Endothelial cell of umbilical vein (primary cell): ENCODE data around the gene KIF17. TPM values are rescaled to one million over a fixed set of nuclear protein-coding genes. Genes with fewer than 3 reads are reported as not detected.

Source experiments
- BruUV-seq: library from RNA; stranded (reverse); fragments of 400-500 nt; replicated peaks from 2 replicates; lab custom pipeline; 2021; lab: Mats Ljungman, UMichigan
- CTCF ChIA-PET: fragments of 300-600, 350-600 bp; sonication (Branson Sonifier 250); formaldehyde crosslinking; loops from one replicate; lab custom pipeline; 2021; ENCODE audit warnings: antibody characterized with exemption, inconsistent platforms; lab: Charles Lee
- POLR2A ChIA-PET: fragments of 300-600, 350-600 bp; sonication (Branson Sonifier 250); formaldehyde crosslinking; loops from one replicate; lab custom pipeline; 2021; ENCODE audit warnings: antibody characterized with exemption, inconsistent platforms; lab: Charles Lee
- DNase-seq: peaks from one replicate; pipeline ENCODE4 v3.0.0-alpha.2; 2011; ENCODE audit warnings: low read depth, low spot score
- FAIRE-seq: peaks from 2 replicates; lab custom pipeline; 2011; peaks lifted over from hg19 to GRCh38; lab: Jason Lieb, UNC
- H2AFZ ChIP-seq: 2 replicates; pipeline ENCODE4 v1.6.0; 2012; ENCODE audit warnings: low read depth, low read length, control low read depth, inconsistent platforms
- H3K27ac ChIP-seq: 2 replicates; pipeline ENCODE4 v1.5.1; 2011; ENCODE audit warnings: low read depth, mild to moderate bottlenecking, control low read depth, low read length, moderate library complexity; ENCODE audit not compliant: insufficient read depth
- H3K27me3 ChIP-seq, 2 experiments: 2 replicates each; pipeline versions ENCODE4 v1.6.0 to v1.6.1; 2011; ENCODE audit warnings: low read length in 2 of 2, mixed read lengths in 1 of 2; ENCODE audit not compliant: control insufficient read depth in 2 of 2, insufficient read depth in 2 of 2
- H3K36me3 ChIP-seq, 2 experiments: 2 replicates in 1 of 2; 3 replicates in 1 of 2; pipeline ENCODE4 v1.5.1; 2011; ENCODE audit warnings: low read length in 2 of 2, mild to moderate bottlenecking in 1 of 2, moderate library complexity in 1 of 2; ENCODE audit not compliant: control insufficient read depth in 2 of 2, insufficient read depth in 2 of 2; ENCODE audit errors: extremely low read depth in 1 of 2
- H3K4me1 ChIP-seq: 3 replicates; pipeline ENCODE4 v1.5.1; 2011; ENCODE audit warnings: mild to moderate bottlenecking, low read length; ENCODE audit not compliant: control insufficient read depth, insufficient read depth; ENCODE audit errors: extremely low read depth
- H3K4me2 ChIP-seq: 2 replicates; pipeline ENCODE4 v1.6.1; 2011; ENCODE audit warnings: low read length, control low read depth, mixed read lengths; ENCODE audit not compliant: insufficient read depth
- H3K4me3 ChIP-seq, 3 experiments: fragments of 200-600 bp in 1 of 3; sonication (generic), shearing (Covaris generic) in 1 of 3; replicated peaks in 1 of 3; 2 replicates each; pipeline ENCODE4 v1.5.1; 2011 to 2016; ENCODE audit warnings: control low read depth in 3 of 3, low read length in 3 of 3, mild to moderate bottlenecking in 2 of 3, inconsistent platforms in 1 of 3, low read depth in 1 of 3, moderate library complexity in 1 of 3; ENCODE audit not compliant: insufficient read depth in 1 of 3
- H3K79me2 ChIP-seq: 2 replicates; pipeline ENCODE4 v1.6.0; 2012; ENCODE audit warnings: low read length, inconsistent platforms; ENCODE audit not compliant: control insufficient read depth, insufficient read depth
- H3K9ac ChIP-seq: replicated peaks from 2 replicates; pipeline ENCODE3; 2011; ENCODE audit warnings: low read length, control low read depth; ENCODE audit not compliant: insufficient read depth; ENCODE audit errors: extremely low read depth
- H3K9me1 ChIP-seq: replicated peaks from 3 replicates; pipeline ENCODE4 v1.6.0; 2011; ENCODE audit warnings: mild to moderate bottlenecking, low read length; ENCODE audit not compliant: control insufficient read depth, insufficient read depth; ENCODE audit errors: extremely low read depth
- H3K9me3 ChIP-seq: replicated peaks from 2 replicates; pipeline ENCODE4 v1.5.1; 2012; ENCODE audit warnings: low read length, inconsistent platforms; ENCODE audit not compliant: control insufficient read depth, insufficient read depth
- H4K20me1 ChIP-seq: replicated peaks from 2 replicates; pipeline ENCODE3; 2011; ENCODE audit warnings: mild to moderate bottlenecking, low read length; ENCODE audit not compliant: control insufficient read depth, insufficient read depth; ENCODE audit errors: extremely low read depth
- EZH2 ChIP-seq: IDR thresholded peaks from 2 replicates; pipeline ENCODE4 v1.6.1; 2012; ENCODE audit warnings: borderline replicate concordance, low read depth, mild to moderate bottlenecking, moderate library complexity, low read length, inconsistent platforms; ENCODE audit not compliant: severe bottlenecking
- FOS ChIP-seq: IDR thresholded peaks from 2 replicates; pipeline ENCODE4 v1.6.1; 2011; ENCODE audit warnings: mild to moderate bottlenecking, low read length, moderate library complexity, borderline replicate concordance; ENCODE audit not compliant: insufficient read depth
- GATA2 ChIP-seq: IDR thresholded peaks from 2 replicates; pipeline ENCODE4 v1.7.0; 2011; ENCODE audit warnings: low read depth, mild to moderate bottlenecking, moderate library complexity, mixed read lengths, low read length; ENCODE audit not compliant: insufficient read length, insufficient read depth
- JUN ChIP-seq: IDR thresholded peaks from 2 replicates; pipeline ENCODE4 v1.6.1; 2011; ENCODE audit warnings: borderline replicate concordance, low read depth; ENCODE audit not compliant: insufficient read length, insufficient read depth
- MYC ChIP-seq: IDR thresholded peaks from one replicate; pipeline ENCODE4 v1.6.1; 2011; ENCODE audit warnings: mild to moderate bottlenecking, low read depth, low read length
- POLR2A ChIP-seq: IDR thresholded peaks from 2 replicates; pipeline ENCODE4 v1.6.1; 2012; ENCODE audit warnings: low read depth, mild to moderate bottlenecking, control low read depth, low read length
- POLR2AphosphoS5 ChIP-seq: IDR thresholded peaks from 2 replicates; pipeline ENCODE4 v1.6.1; 2012; ENCODE audit warnings: low read depth, mild to moderate bottlenecking, control low read depth, low read length, moderate library complexity; ENCODE audit not compliant: insufficient read depth
- dilution Hi-C: fragments of 300-500 bp; cut with MboI; formaldehyde crosslinking; loops from one replicate; pipeline ENCODE4 v1.15.0; 2019; ENCODE audit warnings: low sequenced_read_pairs; ENCODE audit not compliant: extremely low pct_ligation_motif_present
- intact Hi-C: fragments of 100-400 bp; cut with micrococcal nuclease; formaldehyde crosslinking; loops from one replicate; pipeline ENCODE4 v1.10.0; 2022
- polyA plus RNA-seq, 4 experiments: library from polyadenylated mRNA; depleted of rRNA in 3 of 4; stranded (reverse) in 3 of 4; unstranded in 1 of 4; fragments of >200 nt; gene quantifications; 2 replicates each; pipeline versions ENCODE4 v1.2.1 to v1.2.3, GENCODE V29; 2011 to 2012; ENCODE audit warnings: missing spikeins in 1 of 4
- total RNA-seq: library from RNA; stranded (reverse); gene quantifications from 2 replicates; pipeline ENCODE4 v1.2.3, GENCODE V29; 2021
- TF ChIP-seq, protein P1 (sequence below): IDR thresholded peaks from 2 replicates; pipeline ENCODE4 v1.6.1; 2011; ENCODE audit not compliant: insufficient read depth, insufficient read length
- TF ChIP-seq, protein P2 (sequence below), 2 donors: IDR thresholded peaks; 1 replicate in 1 of 2; 2 replicates in 1 of 2; pipeline ENCODE4 v1.5.1; 2011; ENCODE audit warnings: low read length in 2 of 2, mild to moderate bottlenecking in 2 of 2, moderate library complexity in 2 of 2, control low read depth in 1 of 2, inconsistent platforms in 1 of 2, low read depth in 1 of 2; ENCODE audit not compliant: insufficient read depth in 1 of 2; ENCODE audit errors: extremely low read depth in 1 of 2

The KIF17 gene
- total and polyA plus RNA-seq, 2 donors (not counting 3 experiments of a cell fraction or from before 2014, with no cell fraction given), result 1.1 to 1.5 TPM

DNA sequence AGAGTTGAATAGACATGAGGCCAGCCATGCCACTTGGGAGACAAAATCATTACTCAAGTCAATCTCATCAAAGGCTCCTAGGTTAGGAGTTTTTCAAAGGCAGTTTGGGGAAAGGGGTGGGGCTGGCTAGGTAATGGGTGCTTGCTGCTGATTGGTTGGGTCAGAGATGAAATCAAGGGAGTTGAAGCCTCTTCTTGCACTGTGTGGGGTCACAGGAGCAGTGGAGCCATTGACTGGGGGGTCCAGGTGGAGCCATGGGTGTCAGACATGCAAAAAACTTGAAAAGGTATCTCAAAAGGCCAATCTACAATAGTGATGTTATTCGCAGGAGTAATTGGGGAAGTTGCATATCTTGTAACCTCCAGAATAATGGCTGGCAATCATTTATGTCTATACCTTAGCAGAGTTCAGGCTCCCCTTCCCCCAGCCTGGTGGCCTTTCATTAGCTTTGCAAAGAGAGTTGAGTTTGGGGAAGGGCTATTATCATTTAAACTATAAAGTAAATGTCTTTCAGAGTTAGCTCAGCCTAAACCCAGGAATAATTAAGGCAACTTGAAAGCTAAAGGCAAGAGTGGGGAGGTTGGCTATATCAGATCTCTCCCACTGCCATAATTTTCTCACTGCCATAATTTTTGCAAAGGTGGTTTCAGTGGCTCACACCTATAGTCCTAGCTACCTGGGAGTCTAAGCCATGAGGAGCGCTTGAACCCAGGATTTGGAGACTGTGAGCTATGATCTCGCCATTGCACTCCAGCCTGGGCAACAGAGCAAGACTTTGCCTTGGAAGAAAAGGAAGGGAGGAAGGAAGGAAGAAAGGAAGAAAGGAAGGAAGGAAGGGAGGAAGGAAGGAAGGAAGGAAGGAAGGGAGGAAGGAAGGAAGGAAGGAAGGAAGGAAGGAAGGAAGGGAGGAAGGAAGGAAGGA, 92.4 kb downstream of the KIF17 start:
- peaks cover 2 to 3% of the 10 kb centered on the region in 2 experiments for H3K27me3 ChIP-seq
- FAIRE-seq, result no peak
- no peak overlapping the region for H3K27ac ChIP-seq
- ChIA-PET POLR2A (no interaction called here), CTCF (interaction anchor here (1.7 kb wide), 1 partner anchor 50 kb away, joined by 6 read pairs; no protein-coding TSS in a partner anchor)
- no TSS peak for BruUV-seq
- DNase-seq, result no peak
- no peaks in the 10 kb centered on the region for H3K9me1 ChIP-seq
- H3K36me3 ChIP-seq, result no peaks in the 10 kb centered on the region
- H3K4me1 ChIP-seq, result no peaks in the 10 kb centered on the region
- no peak overlapping the region for H3K4me3 ChIP-seq
- no peaks in the 10 kb centered on the region for H3K9me3 ChIP-seq
- no peaks in the 10 kb centered on the region for H4K20me1 ChIP-seq
- no peaks in the 10 kb centered on the region for H3K79me2 ChIP-seq
- H2AFZ ChIP-seq, result no peak overlapping the region
- no peak overlapping the region for H3K9ac ChIP-seq
- dilution Hi-C loops (no loop called here), intact Hi-C loops (no loop called here)
- no peak for TF ChIP-seq POLR2AphosphoS5
- TF ChIP-seq, protein P1, sequence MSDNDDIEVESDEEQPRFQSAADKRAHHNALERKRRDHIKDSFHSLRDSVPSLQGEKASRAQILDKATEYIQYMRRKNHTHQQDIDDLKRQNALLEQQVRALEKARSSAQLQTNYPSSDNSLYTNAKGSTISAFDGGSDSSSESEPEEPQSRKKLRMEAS, result no peak
- no peak for TF ChIP-seq MYC
- no peak for TF ChIP-seq GATA2
- no peak for TF ChIP-seq POLR2A
- TF ChIP-seq, protein P2, sequence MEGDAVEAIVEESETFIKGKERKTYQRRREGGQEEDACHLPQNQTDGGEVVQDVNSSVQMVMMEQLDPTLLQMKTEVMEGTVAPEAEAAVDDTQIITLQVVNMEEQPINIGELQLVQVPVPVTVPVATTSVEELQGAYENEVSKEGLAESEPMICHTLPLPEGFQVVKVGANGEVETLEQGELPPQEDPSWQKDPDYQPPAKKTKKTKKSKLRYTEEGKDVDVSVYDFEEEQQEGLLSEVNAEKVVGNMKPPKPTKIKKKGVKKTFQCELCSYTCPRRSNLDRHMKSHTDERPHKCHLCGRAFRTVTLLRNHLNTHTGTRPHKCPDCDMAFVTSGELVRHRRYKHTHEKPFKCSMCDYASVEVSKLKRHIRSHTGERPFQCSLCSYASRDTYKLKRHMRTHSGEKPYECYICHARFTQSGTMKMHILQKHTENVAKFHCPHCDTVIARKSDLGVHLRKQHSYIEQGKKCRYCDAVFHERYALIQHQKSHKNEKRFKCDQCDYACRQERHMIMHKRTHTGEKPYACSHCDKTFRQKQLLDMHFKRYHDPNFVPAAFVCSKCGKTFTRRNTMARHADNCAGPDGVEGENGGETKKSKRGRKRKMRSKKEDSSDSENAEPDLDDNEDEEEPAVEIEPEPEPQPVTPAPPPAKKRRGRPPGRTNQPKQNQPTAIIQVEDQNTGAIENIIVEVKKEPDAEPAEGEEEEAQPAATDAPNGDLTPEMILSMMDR (IDR thresholded peaks at IDR 0.05; ENCODE audit: extremely low read depth in 1 of 2, insufficient read depth in 1 of 2, low read depth in 1 of 2, low read length in 2 of 2), result no peak
- TF ChIP-seq FOS, result no peak
- TF ChIP-seq EZH2, result no peak
- no peak for TF ChIP-seq JUN
- no peak overlapping the region for H3K4me2 ChIP-seq
